Spleen (tissue), 7 donors: ENCODE results near the gene ACKR2.

Source experiments
- CTCF ChIP-seq, 11 experiments: fragments of 200-600 bp in 7 of 11; fragments of 450-650 bp in 4 of 11; sonication (generic) in 4 of 11; IDR thresholded peaks in 8 of 11; conservative IDR thresholded peaks in 3 of 11; 1 replicate in 7 of 11; 2 replicates in 4 of 11; pipeline versions ENCODE4 v1.4.0 to v1.8.0; 2016 to 2021; ENCODE audit warnings: antibody characterized with exemption in 11 of 11, inconsistent platforms in 4 of 11, mild to moderate bottlenecking in 1 of 11
- POLR2AphosphoS5 ChIP-seq, 3 donors: sonication (generic); formaldehyde crosslinking; IDR thresholded peaks; one replicate each; pipeline ENCODE4 v1.5.1; 2017; ENCODE audit warnings: antibody characterized with exemption in 3 of 3
- donor health status: DM: no; HTN: no; CAD: no; lungs with moderate emphysema.
- donor health status: DM: no; HTN: no; CAD: no.
- donor health status: DM: no; HTN: no; CAD: no.

- no peak for TF ChIP-seq CTCF (IDR thresholded peaks at IDR 0.05 in 8 of 11, conservative IDR thresholded peaks at IDR 0.05 in 3 of 11)
- no peak for TF ChIP-seq POLR2AphosphoS5 (IDR thresholded peaks at IDR 0.05)
These were observed 35.1 kb downstream of the ACKR2 start for GRCh38 chr3:42844412-42844713.
